ENCODE data around the gene ARHGAP33. TPM values are rescaled to one million over a fixed set of nuclear protein-coding genes. Genes with fewer than 3 reads are reported as not detected.

ARHGAP33 gene
- total RNA-seq, 2 donors from 2014 or later = 13.2 to 38.1 TPM

GRCh38 chr19:35753634-35754369 lies 21.6 kb upstream of the ARHGAP33 start:
- intact Hi-C loops (cut with DNase I) = loop anchor here (10.0 kb wide), 1 partner anchor 301 kb away; the partner anchor contains the start of genes THAP8 and WDR62
- no peak for TF ChIP-seq POLR2A (IDR thresholded peaks at IDR 0.05)
- Histone ChIP-seq H3K4me3 (no peak overlapping the region), H3K27me3 (replicated peaks; ENCODE audit: insufficient read depth) (no peaks in the 10 kb centered on the region), H3K9me3 (no peaks in the 10 kb centered on the region), H3K27ac (no peak overlapping the region), H3K4me1 (replicated peaks) (peaks cover 5% of the 10 kb centered on the region), H3K36me3 (peaks cover 0 to 17% of the 10 kb centered on the region in 2 donors)
- WGBS = 93% methylated on average over 20 of the region's 20 CpGs
- DNase-seq (ENCODE audit: low spot score) = no peak

GRCh38 chr19:35754370-35755130 lies 20.8 kb upstream of the ARHGAP33 start:
- DNase-seq (ENCODE audit: low spot score) = no peak
- intact Hi-C loops (cut with DNase I) = loop anchor here (5.0 to 10.0 kb wide), 2 partner anchors 183 to 300 kb away; partner anchors contain the start of genes LRFN3, THAP8 and WDR62
- H3K4me3 ChIP-seq = no peak overlapping the region
- H3K27me3 ChIP-seq (replicated peaks; ENCODE audit: insufficient read depth) = no peaks in the 10 kb centered on the region
- H3K4me1 ChIP-seq (replicated peaks) = peaks cover 4% of the 10 kb centered on the region
- no peaks in the 10 kb centered on the region for H3K9me3 ChIP-seq
- peak overlapping the region; percentile 73 to 79 for H3K27ac ChIP-seq
- H3K36me3 ChIP-seq = peaks cover 0 to 17% of the 10 kb centered on the region in 2 donors
- WGBS = 78% methylated on average over 13 of the region's 13 CpGs
- no peak for TF ChIP-seq POLR2A (IDR thresholded peaks at IDR 0.05)
- TF ChIP-seq CTCF (IDR thresholded peaks at IDR 0.05) = no peak
- no peak for TF ChIP-seq POLR2AphosphoS5 (IDR thresholded peaks at IDR 0.05)

- intact Hi-C loops (cut with DNase I) = loop anchor here (5.0 to 10.0 kb wide), 2 partner anchors 182 to 300 kb away; partner anchors contain the start of genes LRFN3, THAP8 and WDR62
- Histone ChIP-seq H3K9me3 (no peaks in the 10 kb centered on the region), H3K4me1 (replicated peaks) (peaks cover 6% of the 10 kb centered on the region), H3K36me3 (peaks cover 0 to 17% of the 10 kb centered on the region in 2 donors), H3K4me3 (peak overlapping the region; percentile 27 to 97), H3K27me3 (replicated peaks; ENCODE audit: insufficient read depth) (no peaks in the 10 kb centered on the region), H3K27ac (peak overlapping the region; percentile 73 to 79)
- WGBS = 30% methylated on average over 17 of the region's 17 CpGs
- TF ChIP-seq POLR2AphosphoS5 (IDR thresholded peaks at IDR 0.05) (no peak), CTCF (IDR thresholded peaks at IDR 0.05) (no peak), POLR2A (IDR thresholded peaks at IDR 0.05) (no peak)
- DNase-seq (ENCODE audit: low spot score) = no peak
Measured at GRCh38 chr19:35755131-35755549, 20.2 kb upstream of the ARHGAP33 start.

- intact Hi-C loops (cut with DNase I) = loop anchor here (5.0 to 10.0 kb wide), 2 partner anchors 182 to 299 kb away; partner anchors contain the start of genes LRFN3, THAP8 and WDR62
- no peak for TF ChIP-seq POLR2AphosphoS5 (IDR thresholded peaks at IDR 0.05)
- TF ChIP-seq CTCF (IDR thresholded peaks at IDR 0.05) = no peak
- Histone ChIP-seq H3K4me3 (peak overlapping the region; percentile 27 to 97), H3K27ac (peak overlapping the region; percentile 73 to 79), H3K36me3 (peaks cover 0 to 17% of the 10 kb centered on the region in 2 donors), H3K4me1 (replicated peaks) (peaks cover 6% of the 10 kb centered on the region), H3K9me3 (no peaks in the 10 kb centered on the region), H3K27me3 (replicated peaks; ENCODE audit: insufficient read depth) (no peaks in the 10 kb centered on the region)
- WGBS = 17% methylated on average over 62 of the region's 74 CpGs
- DNase-seq (ENCODE audit: low spot score) = peak; percentile 38
Measured at GRCh38 chr19:35755550-35756376, 19.6 kb upstream of the ARHGAP33 start.

Data from prostate gland (tissue), 2 donors.